MM.1S (cell line): Measurements from ENCODE around the gene C1orf116.

Experiments
- DNase-seq: peaks from one replicate; pipeline ENCODE4 v3.0.0-alpha.2; 2015
- H2AFZ ChIP-seq: fragments of 300-600 bp; sonication (generic); 2 replicates; pipeline ENCODE4 v1.6.0; 2016; ENCODE audit warnings: antibody characterized with exemption, low read length
- H3F3A ChIP-seq: fragments of 300-600 bp; sonication (generic); 2 replicates; pipeline ENCODE4 v1.6.1; 2016; ENCODE audit warnings: mild to moderate bottlenecking, antibody characterized with exemption, low read length, moderate library complexity, mixed read lengths; ENCODE audit not compliant: insufficient read depth
- H3K27ac ChIP-seq: fragments of 300-600 bp; sonication (generic); 2 replicates; pipeline ENCODE4 v1.5.1; 2016; ENCODE audit warnings: mild to moderate bottlenecking, low read length
- H3K27me3 ChIP-seq: fragments of 300-600 bp; sonication (generic); replicated peaks from 2 replicates; pipeline ENCODE4 v1.6.0; 2016; ENCODE audit warnings: low read length; ENCODE audit not compliant: insufficient read depth
- H3K36me3 ChIP-seq: fragments of 300-600 bp; sonication (generic); replicated peaks from 2 replicates; pipeline ENCODE4 v1.6.1; 2016; ENCODE audit warnings: mild to moderate bottlenecking, low read length, mixed read lengths; ENCODE audit not compliant: insufficient read depth
- H3K4me1 ChIP-seq: fragments of 300-600 bp; sonication (generic); 2 replicates; pipeline ENCODE4 v1.6.1; 2016; ENCODE audit warnings: low read length, mixed read lengths
- H3K4me2 ChIP-seq: fragments of 300-600 bp; sonication (generic); 2 replicates; pipeline ENCODE4 v1.6.0; 2016; ENCODE audit warnings: low read depth, low read length
- H3K4me3 ChIP-seq: fragments of 300-600 bp; sonication (generic); 2 replicates; pipeline ENCODE4 v1.5.1; 2016; ENCODE audit warnings: low read length, mixed read lengths
- H3K79me2 ChIP-seq: fragments of 300-600 bp; sonication (generic); 2 replicates; pipeline ENCODE4 v1.6.1; 2016; ENCODE audit warnings: mixed run types, low read length, mixed read lengths
- H3K9ac ChIP-seq: fragments of 300-600 bp; sonication (generic); 2 replicates; pipeline ENCODE4 v1.6.1; 2016; ENCODE audit warnings: low read length, mixed read lengths
- H3K9me2 ChIP-seq: fragments of 300-600 bp; sonication (generic); replicated peaks from 2 replicates; pipeline ENCODE4 v1.6.1; 2016; ENCODE audit warnings: mild to moderate bottlenecking, low read length, mixed read lengths; ENCODE audit not compliant: insufficient read depth
- H3K9me3 ChIP-seq: fragments of 300-600 bp; sonication (generic); replicated peaks from 2 replicates; pipeline ENCODE4 v1.6.1; 2016; ENCODE audit warnings: mild to moderate bottlenecking, low read length, mixed read lengths; ENCODE audit not compliant: insufficient read depth
- H4K20me1 ChIP-seq: fragments of 300-600 bp; sonication (generic); 2 replicates; pipeline ENCODE4 v1.6.1; 2016; ENCODE audit warnings: mild to moderate bottlenecking, low read length, moderate library complexity, mixed read lengths; ENCODE audit not compliant: insufficient read depth
- EZH2 ChIP-seq: fragments of 300-600 bp; sonication (generic); optimal IDR thresholded peaks from 2 replicates; pipeline ENCODE3; 2017; ENCODE audit warnings: low read depth, mild to moderate bottlenecking, antibody characterized with exemption, low read length, mixed read lengths
- EZH2phosphoT487 ChIP-seq: fragments of 300-600 bp; sonication (generic); IDR thresholded peaks from 2 replicates; pipeline ENCODE4 v1.6.1; 2018; ENCODE audit warnings: antibody characterized with exemption, low read length
- TF ChIP-seq, protein P1 (sequence below): fragments of 300-600 bp; sonication (generic); IDR thresholded peaks from 2 replicates; pipeline ENCODE4 v1.5.1; 2016; ENCODE audit warnings: antibody characterized with exemption, low read length, mixed read lengths

Gene C1orf116

DNA sequence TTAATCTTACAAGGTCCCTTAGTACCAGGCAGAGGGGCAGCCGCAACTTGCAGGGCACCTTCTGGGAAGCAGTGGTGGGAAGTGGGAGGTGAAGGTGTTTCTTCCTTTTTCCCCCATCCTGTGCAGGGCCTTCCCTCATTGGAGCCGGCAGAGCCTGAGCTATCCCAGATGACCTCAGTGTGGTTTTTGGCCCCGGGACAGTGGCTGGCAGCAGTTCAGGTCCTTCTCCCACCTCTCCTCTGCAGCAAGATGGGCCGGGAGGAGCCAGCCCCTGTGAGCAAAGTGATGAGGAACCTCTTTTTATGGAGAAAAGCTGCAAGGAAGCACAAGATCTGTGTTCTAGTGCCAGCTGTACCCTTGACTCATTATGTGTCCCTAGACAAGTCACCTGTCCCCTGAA, 27.3 kb upstream of the C1orf116 start:
- H4K20me1 ChIP-seq: no peaks in the 10 kb centered on the region
- H3K4me2 ChIP-seq: no peak overlapping the region
- no peak overlapping the region for H3K9ac ChIP-seq
- no peak for DNase-seq
- no peaks in the 10 kb centered on the region for H3K9me3 ChIP-seq
- no peaks in the 10 kb centered on the region for H3K9me2 ChIP-seq
- H3K79me2 ChIP-seq: no peaks in the 10 kb centered on the region
- no peak overlapping the region for H2AFZ ChIP-seq
- peaks cover 25% of the 10 kb centered on the region for H3K4me1 ChIP-seq
- no peak overlapping the region for H3K27ac ChIP-seq
- H3F3A ChIP-seq: peaks cover 17% of the 10 kb centered on the region
- H3K27me3 ChIP-seq: no peaks in the 10 kb centered on the region
- TF ChIP-seq, protein P1, sequence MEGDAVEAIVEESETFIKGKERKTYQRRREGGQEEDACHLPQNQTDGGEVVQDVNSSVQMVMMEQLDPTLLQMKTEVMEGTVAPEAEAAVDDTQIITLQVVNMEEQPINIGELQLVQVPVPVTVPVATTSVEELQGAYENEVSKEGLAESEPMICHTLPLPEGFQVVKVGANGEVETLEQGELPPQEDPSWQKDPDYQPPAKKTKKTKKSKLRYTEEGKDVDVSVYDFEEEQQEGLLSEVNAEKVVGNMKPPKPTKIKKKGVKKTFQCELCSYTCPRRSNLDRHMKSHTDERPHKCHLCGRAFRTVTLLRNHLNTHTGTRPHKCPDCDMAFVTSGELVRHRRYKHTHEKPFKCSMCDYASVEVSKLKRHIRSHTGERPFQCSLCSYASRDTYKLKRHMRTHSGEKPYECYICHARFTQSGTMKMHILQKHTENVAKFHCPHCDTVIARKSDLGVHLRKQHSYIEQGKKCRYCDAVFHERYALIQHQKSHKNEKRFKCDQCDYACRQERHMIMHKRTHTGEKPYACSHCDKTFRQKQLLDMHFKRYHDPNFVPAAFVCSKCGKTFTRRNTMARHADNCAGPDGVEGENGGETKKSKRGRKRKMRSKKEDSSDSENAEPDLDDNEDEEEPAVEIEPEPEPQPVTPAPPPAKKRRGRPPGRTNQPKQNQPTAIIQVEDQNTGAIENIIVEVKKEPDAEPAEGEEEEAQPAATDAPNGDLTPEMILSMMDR: no peak
- TF ChIP-seq EZH2phosphoT487: no peak
- TF ChIP-seq EZH2: no peak
- H3K36me3 ChIP-seq: no peaks in the 10 kb centered on the region
- no peak overlapping the region for H3K4me3 ChIP-seq

DNA sequence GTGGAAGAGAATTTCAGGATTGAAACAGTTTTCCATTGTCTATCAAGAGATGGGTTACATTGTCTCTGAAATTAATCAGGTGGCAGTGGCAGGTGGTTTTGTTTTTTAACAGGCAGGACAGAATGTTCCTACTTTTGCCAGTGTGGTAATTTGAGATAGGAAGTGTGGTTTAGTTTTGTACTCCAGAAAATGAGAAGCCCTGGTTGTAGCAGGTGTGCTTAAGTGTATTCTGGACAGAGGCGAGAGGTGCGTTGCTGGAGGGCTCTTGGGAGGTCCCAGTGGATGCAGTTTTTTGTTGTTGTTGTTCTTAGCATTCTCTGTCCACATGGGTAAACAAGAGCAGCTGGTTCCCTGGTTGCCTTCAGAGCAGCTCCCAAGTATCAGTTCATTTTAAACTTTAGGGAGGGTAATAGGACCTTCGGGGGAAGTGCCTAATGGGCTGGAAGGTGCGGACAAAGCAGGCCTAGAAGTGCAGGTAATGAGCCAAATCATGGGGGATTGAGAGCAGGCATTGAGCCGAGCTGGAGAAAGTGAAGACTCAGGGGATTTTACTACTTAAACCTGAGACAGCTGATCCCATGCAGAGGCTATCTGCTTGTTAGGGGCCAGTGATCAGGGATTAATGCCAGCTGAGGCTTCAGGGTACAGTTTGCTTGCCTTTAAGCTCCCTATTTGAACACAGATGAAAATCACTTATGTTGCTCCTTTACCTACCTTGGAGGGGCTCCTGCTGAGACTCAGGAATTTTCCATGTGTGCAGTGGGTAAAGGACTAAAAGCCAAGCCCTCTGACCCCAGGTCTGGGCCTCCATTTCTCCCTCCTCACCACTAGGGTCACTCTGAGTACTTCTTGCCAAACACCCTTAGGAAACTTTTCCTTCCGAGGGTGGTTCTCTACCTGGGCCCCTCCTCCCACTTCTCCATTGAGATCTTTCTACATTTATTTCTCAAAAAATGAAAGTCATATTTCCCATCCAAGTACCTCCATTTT, 26.6 kb upstream of the C1orf116 start:
- Histone ChIP-seq H3K9me3 (no peaks in the 10 kb centered on the region), H3K79me2 (no peaks in the 10 kb centered on the region), H3K4me1 (peaks cover 32% of the 10 kb centered on the region), H4K20me1 (no peaks in the 10 kb centered on the region), H3F3A (peaks cover 24% of the 10 kb centered on the region), H3K4me2 (peak overlapping the region; percentile 22; the same call in 1 of the 2 replicates), H3K9me2 (no peaks in the 10 kb centered on the region), H2AFZ (no peak overlapping the region), H3K9ac (no peak overlapping the region), H3K4me3 (no peak overlapping the region), H3K27me3 (no peaks in the 10 kb centered on the region), H3K27ac (peak overlapping the region; percentile 27; the same call in 1 of the 2 replicates), H3K36me3 (no peaks in the 10 kb centered on the region)
- DNase-seq: peak; percentile 57
- TF ChIP-seq, protein P1: peak; percentile 38
- TF ChIP-seq EZH2: no peak

DNA sequence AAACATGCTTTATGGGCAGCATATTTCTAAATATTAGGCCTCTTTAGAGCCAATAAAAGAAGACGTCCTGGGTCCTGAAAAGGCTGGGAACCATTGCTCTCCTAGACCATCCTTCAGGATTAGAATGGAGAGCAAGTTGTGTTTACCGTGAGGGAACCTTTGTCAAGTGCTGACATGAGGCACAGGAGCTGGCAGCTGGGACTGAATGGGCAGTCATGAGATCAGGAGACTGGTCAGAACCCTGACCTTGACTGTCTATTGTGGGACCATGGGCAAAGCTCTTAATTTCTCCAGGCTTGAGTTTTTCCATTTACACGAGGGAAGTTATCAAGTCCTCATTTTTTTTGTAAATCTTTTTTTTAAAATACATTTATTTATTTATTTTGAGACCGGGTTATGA, 25.7 kb upstream of the C1orf116 start:
- Histone ChIP-seq H3K4me3 (no peak overlapping the region), H2AFZ (no peak overlapping the region), H3K9me2 (no peaks in the 10 kb centered on the region), H3K4me1 (peaks cover 34% of the 10 kb centered on the region), H3K4me2 (no peak overlapping the region), H3K27me3 (no peaks in the 10 kb centered on the region), H3K27ac (no peak overlapping the region; the same call in 1 of the 2 replicates), H3K9ac (no peak overlapping the region), H3K36me3 (no peaks in the 10 kb centered on the region), H3F3A (peaks cover 30% of the 10 kb centered on the region), H4K20me1 (no peaks in the 10 kb centered on the region), H3K79me2 (no peaks in the 10 kb centered on the region), H3K9me3 (no peaks in the 10 kb centered on the region)
- TF ChIP-seq, protein P1: no peak
- TF ChIP-seq EZH2: no peak
- no peak for TF ChIP-seq EZH2phosphoT487
- no peak for DNase-seq
